ENCODE results near the gene ALK.

Gene ALK

DNA sequence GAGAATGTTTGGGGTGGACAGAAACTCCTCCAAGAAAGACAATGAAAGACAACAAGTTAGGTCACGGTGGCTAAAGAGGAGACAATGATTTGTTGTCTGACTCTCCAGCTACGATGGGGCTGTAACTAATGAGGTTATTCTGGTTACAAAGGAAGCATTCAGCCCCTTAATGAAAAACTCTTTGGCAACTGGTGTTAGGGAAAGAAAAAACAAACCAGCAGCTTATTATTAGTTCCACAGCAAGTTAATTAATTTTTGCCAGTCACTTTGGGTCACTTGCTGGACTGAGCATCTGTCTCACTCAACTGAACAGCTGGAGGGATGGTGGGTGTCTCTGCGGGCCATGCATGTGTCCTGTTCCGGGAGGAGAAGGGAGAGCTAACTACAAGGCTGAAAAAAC is 263.7 kb downstream of the ALK start:
- no peak overlapping the region for H3K4me3 ChIP-seq (ENCODE audit: low read depth, low read length, poor library complexity, severe bottlenecking)
- H4K20me1 ChIP-seq (ENCODE audit: insufficient read depth, low read length): no peaks in the 10 kb centered on the region
- H3K27me3 ChIP-seq (ENCODE audit: insufficient read depth, low read length): no peaks in the 10 kb centered on the region; the same call in 1 of the 2 replicates
- TF ChIP-seq, protein P1, sequence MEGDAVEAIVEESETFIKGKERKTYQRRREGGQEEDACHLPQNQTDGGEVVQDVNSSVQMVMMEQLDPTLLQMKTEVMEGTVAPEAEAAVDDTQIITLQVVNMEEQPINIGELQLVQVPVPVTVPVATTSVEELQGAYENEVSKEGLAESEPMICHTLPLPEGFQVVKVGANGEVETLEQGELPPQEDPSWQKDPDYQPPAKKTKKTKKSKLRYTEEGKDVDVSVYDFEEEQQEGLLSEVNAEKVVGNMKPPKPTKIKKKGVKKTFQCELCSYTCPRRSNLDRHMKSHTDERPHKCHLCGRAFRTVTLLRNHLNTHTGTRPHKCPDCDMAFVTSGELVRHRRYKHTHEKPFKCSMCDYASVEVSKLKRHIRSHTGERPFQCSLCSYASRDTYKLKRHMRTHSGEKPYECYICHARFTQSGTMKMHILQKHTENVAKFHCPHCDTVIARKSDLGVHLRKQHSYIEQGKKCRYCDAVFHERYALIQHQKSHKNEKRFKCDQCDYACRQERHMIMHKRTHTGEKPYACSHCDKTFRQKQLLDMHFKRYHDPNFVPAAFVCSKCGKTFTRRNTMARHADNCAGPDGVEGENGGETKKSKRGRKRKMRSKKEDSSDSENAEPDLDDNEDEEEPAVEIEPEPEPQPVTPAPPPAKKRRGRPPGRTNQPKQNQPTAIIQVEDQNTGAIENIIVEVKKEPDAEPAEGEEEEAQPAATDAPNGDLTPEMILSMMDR (IDR thresholded peaks at IDR 0.05; ENCODE audit: low read length): no peak
- no peak for TF ChIP-seq EZH2 (IDR thresholded peaks at IDR 0.05; ENCODE audit: borderline replicate concordance, low read length)
- H3K4me2 ChIP-seq (ENCODE audit: low read length): no peak overlapping the region
- no peak overlapping the region for H3K27ac ChIP-seq (ENCODE audit: low read depth, low read length, poor library complexity, severe bottlenecking)
- no peaks in the 10 kb centered on the region for H3K9me2 ChIP-seq (ENCODE audit: low read depth, low read length)
- H3K9me3 ChIP-seq (ENCODE audit: low read length): no peaks in the 10 kb centered on the region
- no peak overlapping the region for H3K9ac ChIP-seq (ENCODE audit: low read length)
- H2AFZ ChIP-seq (ENCODE audit: low read length): no peak overlapping the region
- H3K36me3 ChIP-seq (ENCODE audit: insufficient read depth, low read length): no peaks in the 10 kb centered on the region
- H3K79me2 ChIP-seq (ENCODE audit: insufficient read depth, low read length): no peaks in the 10 kb centered on the region
- H3F3A ChIP-seq (ENCODE audit: insufficient read depth, low read length): no peaks in the 10 kb centered on the region
- H3K4me1 ChIP-seq (ENCODE audit: insufficient read depth, low read length, severe bottlenecking): no peaks in the 10 kb centered on the region

DNA sequence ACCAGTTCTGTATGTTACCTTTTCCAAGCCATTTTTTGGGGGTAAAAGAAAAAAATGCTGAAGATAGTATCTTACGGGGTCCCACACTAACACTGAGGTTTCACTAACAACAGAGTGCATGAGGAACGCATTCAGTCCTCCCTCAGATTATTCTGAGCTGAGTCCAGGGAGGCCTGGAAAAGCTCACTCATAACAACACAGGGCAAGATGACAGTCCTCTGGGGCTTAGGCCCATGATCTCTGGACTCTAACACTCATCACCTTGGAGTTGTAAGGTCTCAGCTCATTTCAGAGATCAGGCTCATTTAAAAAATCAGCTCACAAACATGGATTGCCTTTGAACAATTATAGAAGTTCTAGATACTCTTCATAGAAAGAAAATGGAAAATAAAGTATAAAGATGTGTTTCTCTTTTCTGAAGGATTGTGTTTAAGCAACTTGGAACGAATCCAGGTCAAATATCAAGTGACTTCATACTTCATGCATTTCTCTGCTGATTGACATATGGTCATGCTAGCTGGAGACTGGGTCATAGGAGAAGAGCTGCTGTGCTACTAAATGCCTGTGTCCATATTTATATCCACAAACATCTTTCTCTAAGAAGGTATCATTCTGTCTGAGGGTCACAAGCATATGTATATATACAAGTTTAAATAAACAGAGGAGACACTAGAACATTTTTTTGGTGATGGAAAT is 265.8 kb downstream of the ALK start:
- Histone ChIP-seq H3K79me2 (ENCODE audit: insufficient read depth, low read length) (no peaks in the 10 kb centered on the region), H2AFZ (ENCODE audit: low read length) (no peak overlapping the region), H3K4me2 (ENCODE audit: low read length) (no peak overlapping the region), H3F3A (ENCODE audit: insufficient read depth, low read length) (no peaks in the 10 kb centered on the region), H3K9me3 (ENCODE audit: low read length) (no peaks in the 10 kb centered on the region), H3K4me3 (ENCODE audit: low read depth, low read length, poor library complexity, severe bottlenecking) (no peak overlapping the region), H4K20me1 (ENCODE audit: insufficient read depth, low read length) (no peaks in the 10 kb centered on the region), H3K36me3 (ENCODE audit: insufficient read depth, low read length) (no peaks in the 10 kb centered on the region), H3K4me1 (ENCODE audit: insufficient read depth, low read length, severe bottlenecking) (no peaks in the 10 kb centered on the region), H3K27me3 (ENCODE audit: insufficient read depth, low read length) (no peaks in the 10 kb centered on the region), H3K27ac (ENCODE audit: low read depth, low read length, poor library complexity, severe bottlenecking) (no peak overlapping the region), H3K9me2 (ENCODE audit: low read depth, low read length) (no peaks in the 10 kb centered on the region), H3K9ac (ENCODE audit: low read length) (no peak overlapping the region)
- no peak for TF ChIP-seq EZH2 (IDR thresholded peaks at IDR 0.05; ENCODE audit: borderline replicate concordance, low read length)
- TF ChIP-seq, protein P1 (IDR thresholded peaks at IDR 0.05; ENCODE audit: low read length): no peak

DNA sequence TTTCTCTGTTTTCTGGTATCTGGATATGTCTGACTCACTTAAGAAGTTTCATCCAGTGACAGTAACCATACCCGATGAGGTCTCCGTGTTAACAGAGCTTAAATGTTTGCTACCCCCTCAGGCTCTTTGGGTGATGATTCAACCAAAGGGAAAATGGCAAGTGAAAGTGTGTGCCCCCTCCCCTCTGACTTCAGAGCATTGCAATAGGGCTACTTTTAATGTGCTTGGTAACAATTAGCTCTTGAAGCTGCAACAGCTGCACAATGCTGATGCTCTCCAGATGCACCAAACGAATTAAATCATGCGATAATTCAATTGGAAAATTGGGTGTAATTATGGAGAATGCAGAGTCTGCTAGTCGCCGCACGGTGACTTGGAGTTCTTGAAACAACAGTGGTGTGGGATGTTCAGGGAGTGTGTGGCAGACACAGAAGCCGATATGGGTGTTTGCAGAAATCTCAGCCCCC is 270.7 kb downstream of the ALK start:
- H3K4me2 ChIP-seq (ENCODE audit: low read length): no peak overlapping the region
- no peaks in the 10 kb centered on the region for H3K79me2 ChIP-seq (ENCODE audit: insufficient read depth, low read length)
- no peak overlapping the region for H3K9ac ChIP-seq (ENCODE audit: low read length)
- no peak overlapping the region for H3K4me3 ChIP-seq (ENCODE audit: low read depth, low read length, poor library complexity, severe bottlenecking)
- no peaks in the 10 kb centered on the region for H3K4me1 ChIP-seq (ENCODE audit: insufficient read depth, low read length, severe bottlenecking)
- no peaks in the 10 kb centered on the region for H4K20me1 ChIP-seq (ENCODE audit: insufficient read depth, low read length)
- no peaks in the 10 kb centered on the region for H3K27me3 ChIP-seq (ENCODE audit: insufficient read depth, low read length)
- H3F3A ChIP-seq (ENCODE audit: insufficient read depth, low read length): no peaks in the 10 kb centered on the region
- no peaks in the 10 kb centered on the region for H3K9me2 ChIP-seq (ENCODE audit: low read depth, low read length)
- H3K9me3 ChIP-seq (ENCODE audit: low read length): no peaks in the 10 kb centered on the region
- no peaks in the 10 kb centered on the region for H3K36me3 ChIP-seq (ENCODE audit: insufficient read depth, low read length)
- TF ChIP-seq, protein P1 (IDR thresholded peaks at IDR 0.05; ENCODE audit: low read length): no peak
- TF ChIP-seq EZH2 (IDR thresholded peaks at IDR 0.05; ENCODE audit: borderline replicate concordance, low read length): no peak
- no peak overlapping the region for H2AFZ ChIP-seq (ENCODE audit: low read length)
- H3K27ac ChIP-seq (ENCODE audit: low read depth, low read length, poor library complexity, severe bottlenecking): no peak overlapping the region
